Stomach smooth muscle (tissue), 2 donors: ENCODE data around the gene IGFN1.

Experiments
- H3K27ac ChIP-seq: one replicate; pipeline ENCODE4 v1.7.0; 2013; ENCODE audit warnings: mild to moderate bottlenecking, low read length, inconsistent platforms
- H3K27me3 ChIP-seq, 2 donors: one replicate each; pipeline ENCODE4 v1.7.0; 2013; ENCODE audit warnings: low read length in 2 of 2; ENCODE audit not compliant: insufficient read depth in 2 of 2, control insufficient read depth in 1 of 2
- H3K36me3 ChIP-seq, 2 donors: one replicate each; pipeline ENCODE4 v1.7.0; 2013; ENCODE audit warnings: low read length in 2 of 2; ENCODE audit not compliant: control insufficient read depth in 2 of 2, insufficient read depth in 2 of 2
- H3K4me1 ChIP-seq: one replicate; pipeline ENCODE4 v1.7.0; 2013; ENCODE audit warnings: low read length; ENCODE audit not compliant: control insufficient read depth, insufficient read depth
- H3K4me3 ChIP-seq, 2 donors: one replicate each; pipeline ENCODE4 v1.7.0; 2013; ENCODE audit warnings: low read length in 2 of 2
- H3K9ac ChIP-seq, 2 donors: one replicate each; pipeline ENCODE4 v1.7.0; 2013; ENCODE audit warnings: low read length in 2 of 2, mild to moderate bottlenecking in 1 of 2
- H3K9me3 ChIP-seq, 2 donors: one replicate each; pipeline ENCODE4 v1.7.0; 2013; ENCODE audit warnings: low read length in 2 of 2; ENCODE audit not compliant: control insufficient read depth in 2 of 2
- donor health status: healthy.
- donor health status: Pancreatic carcinoma.

Gene IGFN1

DNA sequence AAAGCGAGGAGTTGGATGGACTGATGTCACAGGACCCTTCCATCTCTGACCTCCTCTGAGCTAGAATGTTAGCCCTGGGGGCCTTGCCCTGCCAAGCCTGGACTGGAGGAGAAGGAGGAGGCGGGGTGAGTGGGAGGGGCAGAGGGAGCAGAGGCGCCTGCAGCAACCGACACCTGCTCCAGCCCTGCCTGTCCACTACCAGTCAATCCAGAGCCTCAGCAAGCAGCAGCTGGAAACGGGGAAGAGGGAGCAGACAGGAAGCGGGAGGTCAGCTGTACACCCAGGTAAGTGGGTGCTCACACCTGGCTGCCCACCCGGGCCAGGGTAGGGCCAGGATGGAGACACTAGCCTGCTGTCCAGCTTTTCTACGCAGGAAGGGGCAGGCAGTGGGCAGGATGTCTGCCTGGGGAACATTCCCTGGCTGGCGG, at the start of gene IGFN1:
Gene IGFN1 (plus strand): TSS at position 201 of the 428 bp plus-strand sequence. CDS start 2,470 bp downstream, outside the sequence.
- peaks cover 5 to 9% of the 10 kb centered on the region in 2 donors for H3K27me3 ChIP-seq
- no peaks in the 10 kb centered on the region for H3K4me1 ChIP-seq
- H3K9ac ChIP-seq = no peak within 1 kb of the TSS
- H3K36me3 ChIP-seq = no peaks in the 10 kb centered on the region
- no peak within 1 kb of the TSS for H3K4me3 ChIP-seq
- no peak within 1 kb of the TSS for H3K27ac ChIP-seq
- no peaks in the 10 kb centered on the region for H3K9me3 ChIP-seq

DNA sequence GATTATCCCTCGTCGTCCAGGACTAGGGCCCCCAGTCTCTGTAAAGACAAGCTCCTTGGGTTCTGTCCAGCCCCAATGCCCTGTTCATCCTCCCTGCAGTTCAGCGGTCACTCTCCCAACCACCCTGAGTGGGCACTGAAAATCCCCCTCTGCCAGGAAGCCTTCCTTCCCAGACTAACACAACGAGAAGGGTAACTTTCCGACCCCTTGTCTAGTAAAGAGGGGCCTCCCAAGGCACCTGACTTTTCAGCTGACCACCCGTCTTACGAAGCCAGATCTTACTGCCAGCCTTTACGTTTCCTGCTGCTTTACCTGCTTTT, 49.7 kb upstream of the IGFN1 start:
- Histone ChIP-seq H3K9me3 (no peaks in the 10 kb centered on the region), H3K36me3 (peaks cover 46 to 66% of the 10 kb centered on the region in 2 donors), H3K4me1 (peaks cover 34% of the 10 kb centered on the region), H3K27me3 (no peaks in the 10 kb centered on the region), H3K27ac (no peak overlapping the region), H3K4me3 (no peak overlapping the region), H3K9ac (no peak overlapping the region)

GRCh38 chr1:201141418-201141817, 49.2 kb upstream of the IGFN1 start:
- no peaks in the 10 kb centered on the region for H3K9me3 ChIP-seq
- no peak overlapping the region for H3K4me3 ChIP-seq
- H3K27me3 ChIP-seq = no peaks in the 10 kb centered on the region
- peaks cover 52 to 69% of the 10 kb centered on the region in 2 donors for H3K36me3 ChIP-seq
- H3K4me1 ChIP-seq = peaks cover 33% of the 10 kb centered on the region
- no peak overlapping the region for H3K9ac ChIP-seq
- no peak overlapping the region for H3K27ac ChIP-seq

GRCh38 chr1:201142011-201142848, 48.4 kb upstream of the IGFN1 start:
- H3K36me3 ChIP-seq = peaks cover 58 to 76% of the 10 kb centered on the region in 2 donors
- H3K9ac ChIP-seq = no peak overlapping the region
- H3K9me3 ChIP-seq = no peaks in the 10 kb centered on the region
- no peak overlapping the region for H3K27ac ChIP-seq
- peaks cover 25% of the 10 kb centered on the region for H3K4me1 ChIP-seq
- no peaks in the 10 kb centered on the region for H3K27me3 ChIP-seq
- no peak overlapping the region for H3K4me3 ChIP-seq

- Histone ChIP-seq H3K36me3 (peaks cover 59 to 84% of the 10 kb centered on the region in 2 donors), H3K4me3 (no peak overlapping the region), H3K27me3 (no peaks in the 10 kb centered on the region), H3K9me3 (no peaks in the 10 kb centered on the region), H3K9ac (no peak overlapping the region), H3K27ac (no peak overlapping the region), H3K4me1 (peaks cover 19% of the 10 kb centered on the region)
Measured at GRCh38 chr1:201142849-201143725, 47.5 kb upstream of the IGFN1 start.

DNA sequence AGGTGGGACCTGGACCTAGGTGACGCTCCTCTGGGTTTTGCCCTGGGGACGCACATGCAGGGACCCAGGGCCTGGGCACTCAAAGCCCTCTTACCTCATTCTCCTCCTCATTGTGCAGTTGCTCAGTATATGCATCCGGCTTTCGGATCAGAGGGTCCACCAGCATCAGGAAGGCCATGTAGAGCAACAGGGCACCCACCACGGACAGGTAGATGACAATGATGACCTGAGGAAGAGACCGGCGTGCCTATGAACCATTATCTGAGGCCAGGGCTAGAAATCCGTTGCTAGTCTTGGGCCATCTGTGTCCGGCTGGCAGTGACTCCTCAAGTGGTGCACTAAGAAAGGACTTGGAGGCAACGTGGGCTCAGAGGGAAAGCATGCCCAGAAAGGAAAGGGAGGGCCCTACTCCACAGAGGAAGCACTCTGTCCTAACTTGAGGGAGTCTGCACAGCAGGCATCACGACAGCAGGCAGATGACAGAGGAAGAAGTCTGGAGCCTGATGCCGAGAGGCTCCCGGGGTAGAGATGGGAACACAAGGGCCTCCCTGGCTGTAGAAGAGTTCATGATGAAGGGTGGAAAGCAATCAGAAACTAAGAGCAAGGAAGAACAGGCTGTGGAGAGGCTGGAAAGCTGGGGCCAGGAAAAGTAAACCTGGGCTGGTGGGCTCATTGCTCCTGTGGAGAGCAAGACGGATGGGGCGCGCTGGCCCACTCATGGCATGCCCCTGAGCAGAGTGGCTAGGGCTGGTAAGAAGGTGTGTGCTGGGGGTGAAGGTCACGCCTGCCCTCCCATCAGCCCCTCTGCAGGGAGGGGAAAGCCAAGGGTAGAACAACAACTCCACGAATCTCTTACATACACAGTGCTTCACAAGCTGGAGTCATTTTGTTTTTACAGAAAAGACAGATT, 46.6 kb upstream of the IGFN1 start:
- Histone ChIP-seq H3K27ac (no peak overlapping the region), H3K9ac (no peak overlapping the region), H3K27me3 (no peaks in the 10 kb centered on the region), H3K4me3 (no peak overlapping the region), H3K36me3 (peaks cover 68 to 90% of the 10 kb centered on the region in 2 donors), H3K4me1 (peaks cover 11% of the 10 kb centered on the region), H3K9me3 (no peaks in the 10 kb centered on the region)

- Histone ChIP-seq H3K9ac (no peak overlapping the region), H3K4me1 (peaks cover 10% of the 10 kb centered on the region), H3K36me3 (peaks cover 74 to 91% of the 10 kb centered on the region in 2 donors), H3K9me3 (no peaks in the 10 kb centered on the region), H3K27ac (no peak overlapping the region), H3K27me3 (no peaks in the 10 kb centered on the region), H3K4me3 (no peak overlapping the region)
Measured at GRCh38 chr1:201144701-201145100, 45.9 kb upstream of the IGFN1 start.

GRCh38 chr1:201145132-201145531, 45.5 kb upstream of the IGFN1 start:
- Histone ChIP-seq H3K9ac (no peak overlapping the region), H3K4me1 (peaks cover 10% of the 10 kb centered on the region), H3K4me3 (no peak overlapping the region), H3K9me3 (no peaks in the 10 kb centered on the region), H3K27me3 (no peaks in the 10 kb centered on the region), H3K36me3 (peaks cover 78 to 90% of the 10 kb centered on the region in 2 donors), H3K27ac (no peak overlapping the region)

GRCh38 chr1:201145816-201146215, 44.8 kb upstream of the IGFN1 start:
- Histone ChIP-seq H3K4me3 (no peak overlapping the region), H3K9me3 (no peaks in the 10 kb centered on the region), H3K27me3 (no peaks in the 10 kb centered on the region), H3K4me1 (peaks cover 10% of the 10 kb centered on the region), H3K27ac (no peak overlapping the region), H3K36me3 (peaks cover 79 to 86% of the 10 kb centered on the region in 2 donors), H3K9ac (no peak overlapping the region)
